Liver (tissue), 3 donors: ENCODE results near the gene FMN1.

Source experiments
- ATF3 ChIP-seq: IDR thresholded peaks from 2 replicates; pipeline ENCODE4 v1.6.1; 2016; ENCODE audit warnings: antibody characterized with exemption
- FOXA2 ChIP-seq: IDR thresholded peaks from 2 replicates; pipeline ENCODE4 v1.6.1; 2016; ENCODE audit warnings: antibody characterized with exemption
- GABPA ChIP-seq, 2 donors: IDR thresholded peaks in 1 of 2; conservative IDR thresholded peaks in 1 of 2; 2 replicates each; pipeline ENCODE4 v1.6.1; 2016; ENCODE audit warnings: antibody characterized with exemption in 2 of 2, mild to moderate bottlenecking in 1 of 2, moderate library complexity in 1 of 2
- RXRA ChIP-seq, 2 donors: IDR thresholded peaks; 2 replicates each; pipeline ENCODE4 v1.6.1; 2017 to 2018; ENCODE audit warnings: antibody characterized with exemption in 2 of 2, mild to moderate bottlenecking in 1 of 2
- TAF1 ChIP-seq: conservative IDR thresholded peaks from 2 replicates; pipeline ENCODE4 v1.6.1; 2016; ENCODE audit warnings: antibody characterized with exemption, mild to moderate bottlenecking
- YY1 ChIP-seq: IDR thresholded peaks from 2 replicates; pipeline ENCODE4 v1.6.1; 2016; ENCODE audit warnings: antibody characterized with exemption, mild to moderate bottlenecking
- TF ChIP-seq, protein P1 (sequence below): fragments of 150-350 bp; IDR thresholded peaks from 2 replicates; pipeline ENCODE4 v1.5.1; 2017; ENCODE audit warnings: improper control_type of control experiment, low read depth, low read length; ENCODE audit not compliant: missing input control
- TF ChIP-seq, protein P2 (sequence below): IDR thresholded peaks from 2 replicates; pipeline ENCODE4 v1.6.1; 2016; ENCODE audit warnings: antibody characterized with exemption
- TF ChIP-seq, protein P3 (sequence below): IDR thresholded peaks from 2 replicates; pipeline ENCODE4 v1.6.1; 2016; ENCODE audit warnings: antibody characterized with exemption, mild to moderate bottlenecking
- donor health status: healthy.
- donor health status: healthy.

DNA sequence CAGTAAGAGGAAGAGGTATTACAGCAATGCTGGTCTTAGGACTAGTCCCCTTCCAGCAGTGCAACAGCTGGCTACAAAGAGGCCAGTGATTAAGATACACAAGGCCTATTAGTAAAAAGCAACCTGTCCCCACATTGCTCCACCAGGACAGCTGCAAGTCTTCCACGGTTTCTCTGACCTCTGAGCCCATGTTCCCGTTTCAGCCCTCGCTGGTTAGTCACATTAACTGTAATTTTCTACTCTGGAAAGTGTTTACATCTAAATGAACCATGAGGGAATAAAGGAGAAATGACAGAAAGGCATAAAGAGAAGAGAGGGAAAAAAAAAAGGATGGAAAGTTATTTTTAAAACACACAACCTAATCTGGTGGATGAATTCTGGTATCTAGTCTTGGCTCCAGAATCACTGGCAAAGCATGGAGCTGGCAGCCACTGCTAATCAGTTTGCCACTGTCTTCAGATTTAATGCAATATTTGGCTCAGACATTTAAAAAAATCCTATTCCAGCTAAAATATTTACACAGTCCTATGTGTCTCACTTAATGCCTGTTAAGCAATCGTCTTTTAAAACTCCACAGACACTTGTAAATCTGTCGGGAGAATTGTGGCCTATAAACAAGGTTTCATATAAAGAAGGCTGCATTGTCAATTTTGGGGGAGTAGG is 321.8 kb downstream of the FMN1 start:
- TF ChIP-seq, protein P1, sequence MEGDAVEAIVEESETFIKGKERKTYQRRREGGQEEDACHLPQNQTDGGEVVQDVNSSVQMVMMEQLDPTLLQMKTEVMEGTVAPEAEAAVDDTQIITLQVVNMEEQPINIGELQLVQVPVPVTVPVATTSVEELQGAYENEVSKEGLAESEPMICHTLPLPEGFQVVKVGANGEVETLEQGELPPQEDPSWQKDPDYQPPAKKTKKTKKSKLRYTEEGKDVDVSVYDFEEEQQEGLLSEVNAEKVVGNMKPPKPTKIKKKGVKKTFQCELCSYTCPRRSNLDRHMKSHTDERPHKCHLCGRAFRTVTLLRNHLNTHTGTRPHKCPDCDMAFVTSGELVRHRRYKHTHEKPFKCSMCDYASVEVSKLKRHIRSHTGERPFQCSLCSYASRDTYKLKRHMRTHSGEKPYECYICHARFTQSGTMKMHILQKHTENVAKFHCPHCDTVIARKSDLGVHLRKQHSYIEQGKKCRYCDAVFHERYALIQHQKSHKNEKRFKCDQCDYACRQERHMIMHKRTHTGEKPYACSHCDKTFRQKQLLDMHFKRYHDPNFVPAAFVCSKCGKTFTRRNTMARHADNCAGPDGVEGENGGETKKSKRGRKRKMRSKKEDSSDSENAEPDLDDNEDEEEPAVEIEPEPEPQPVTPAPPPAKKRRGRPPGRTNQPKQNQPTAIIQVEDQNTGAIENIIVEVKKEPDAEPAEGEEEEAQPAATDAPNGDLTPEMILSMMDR = no peak
- TF ChIP-seq TAF1 = no peak
- TF ChIP-seq RXRA (IDR thresholded peaks at IDR 0.05) = no peak
- TF ChIP-seq YY1 = no peak
- no peak for TF ChIP-seq ATF3
- TF ChIP-seq, protein P2, sequence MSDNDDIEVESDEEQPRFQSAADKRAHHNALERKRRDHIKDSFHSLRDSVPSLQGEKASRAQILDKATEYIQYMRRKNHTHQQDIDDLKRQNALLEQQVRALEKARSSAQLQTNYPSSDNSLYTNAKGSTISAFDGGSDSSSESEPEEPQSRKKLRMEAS = no peak
- no peak for TF ChIP-seq GABPA (IDR thresholded peaks at IDR 0.05 in 1 of 2, conservative IDR thresholded peaks at IDR 0.05 in 1 of 2)
- TF ChIP-seq, protein P3, sequence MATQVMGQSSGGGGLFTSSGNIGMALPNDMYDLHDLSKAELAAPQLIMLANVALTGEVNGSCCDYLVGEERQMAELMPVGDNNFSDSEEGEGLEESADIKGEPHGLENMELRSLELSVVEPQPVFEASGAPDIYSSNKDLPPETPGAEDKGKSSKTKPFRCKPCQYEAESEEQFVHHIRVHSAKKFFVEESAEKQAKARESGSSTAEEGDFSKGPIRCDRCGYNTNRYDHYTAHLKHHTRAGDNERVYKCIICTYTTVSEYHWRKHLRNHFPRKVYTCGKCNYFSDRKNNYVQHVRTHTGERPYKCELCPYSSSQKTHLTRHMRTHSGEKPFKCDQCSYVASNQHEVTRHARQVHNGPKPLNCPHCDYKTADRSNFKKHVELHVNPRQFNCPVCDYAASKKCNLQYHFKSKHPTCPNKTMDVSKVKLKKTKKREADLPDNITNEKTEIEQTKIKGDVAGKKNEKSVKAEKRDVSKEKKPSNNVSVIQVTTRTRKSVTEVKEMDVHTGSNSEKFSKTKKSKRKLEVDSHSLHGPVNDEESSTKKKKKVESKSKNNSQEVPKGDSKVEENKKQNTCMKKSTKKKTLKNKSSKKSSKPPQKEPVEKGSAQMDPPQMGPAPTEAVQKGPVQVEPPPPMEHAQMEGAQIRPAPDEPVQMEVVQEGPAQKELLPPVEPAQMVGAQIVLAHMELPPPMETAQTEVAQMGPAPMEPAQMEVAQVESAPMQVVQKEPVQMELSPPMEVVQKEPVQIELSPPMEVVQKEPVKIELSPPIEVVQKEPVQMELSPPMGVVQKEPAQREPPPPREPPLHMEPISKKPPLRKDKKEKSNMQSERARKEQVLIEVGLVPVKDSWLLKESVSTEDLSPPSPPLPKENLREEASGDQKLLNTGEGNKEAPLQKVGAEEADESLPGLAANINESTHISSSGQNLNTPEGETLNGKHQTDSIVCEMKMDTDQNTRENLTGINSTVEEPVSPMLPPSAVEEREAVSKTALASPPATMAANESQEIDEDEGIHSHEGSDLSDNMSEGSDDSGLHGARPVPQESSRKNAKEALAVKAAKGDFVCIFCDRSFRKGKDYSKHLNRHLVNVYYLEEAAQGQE = no peak
- no peak for TF ChIP-seq FOXA2
